Measurements from ENCODE around the gene CXCL3. TPM values are rescaled to one million over a fixed set of nuclear protein-coding genes. Genes with fewer than 3 reads are reported as not detected.

CXCL3 gene
- total RNA-seq, 2 experiments from 2014 or later, result 0.30 to 0.61 TPM

- intact Hi-C loops (cut with DNase I, micrococcal nuclease), result no loop called here
- Mint-ChIP-seq H3K27ac (no peak overlapping the region), H3K36me3 (ENCODE audit: low read depth) (no peaks in the 10 kb centered on the region), H3K4me3 (no peak overlapping the region), H3K9me3 (no peaks in the 10 kb centered on the region), H3K27me3 (peaks cover 3% of the 10 kb centered on the region), H3K4me1 (ENCODE audit: low read depth) (no peaks in the 10 kb centered on the region)
- POLR2A ChIA-PET, result no interaction called here
- Histone ChIP-seq H3K4me1 (ENCODE audit: insufficient read depth, low read length) (no peaks in the 10 kb centered on the region), H3K27me3 (ENCODE audit: control insufficient read depth in 1 of 2, insufficient read depth in 2 of 2, low read length in 2 of 2) (no peaks in the 10 kb centered on the region), H3K27ac (ENCODE audit: low read depth in 1 of 2, low read length in 2 of 2) (no peak overlapping the region), H3K9me3 (ENCODE audit: control insufficient read depth in 1 of 2, insufficient read depth in 1 of 2, low read length in 2 of 2) (no peaks in the 10 kb centered on the region), H3K4me3 (ENCODE audit: low read length) (no peak overlapping the region), H3K36me3 (ENCODE audit: insufficient read depth, low read length) (no peaks in the 10 kb centered on the region)
- TF ChIP-seq CTCF (IDR thresholded peaks at IDR 0.05), result no peak
- DNase-seq (no peak), ATAC-seq (ENCODE audit: poor library complexity) (no peak)
- CTCF ChIA-PET, result no interaction called here
These were observed 33.8 kb downstream of the CXCL3 start for GRCh38 chr4:74004668-74005067.

GRCh38 chr4:74000301-74000700, 38.2 kb downstream of the CXCL3 start:
- H3K27ac Mint-ChIP-seq, result no peak overlapping the region
- Histone ChIP-seq H3K4me3 (ENCODE audit: low read length) (no peak overlapping the region), H3K4me1 (ENCODE audit: insufficient read depth, low read length) (no peaks in the 10 kb centered on the region), H3K27ac (ENCODE audit: low read depth in 1 of 2, low read length in 2 of 2) (no peak overlapping the region), H3K27me3 (ENCODE audit: control insufficient read depth in 1 of 2, insufficient read depth in 2 of 2, low read length in 2 of 2) (no peaks in the 10 kb centered on the region), H3K9me3 (ENCODE audit: control insufficient read depth in 1 of 2, insufficient read depth in 1 of 2, low read length in 2 of 2) (peaks cover 0 to 9% of the 10 kb centered on the region in 2 experiments), H3K36me3 (ENCODE audit: insufficient read depth, low read length) (no peaks in the 10 kb centered on the region)
- H3K36me3 Mint-ChIP-seq (ENCODE audit: low read depth), result no peaks in the 10 kb centered on the region
- intact Hi-C loops (cut with DNase I, micrococcal nuclease), result no loop called here
- no peak for TF ChIP-seq CTCF (IDR thresholded peaks at IDR 0.05)
- peaks cover 20% of the 10 kb centered on the region for H3K27me3 Mint-ChIP-seq
- ATAC-seq (ENCODE audit: poor library complexity), result no peak
- ChIA-PET CTCF (no interaction called here), POLR2A (no interaction called here)
- no peak for DNase-seq
- H3K4me3 Mint-ChIP-seq, result no peak overlapping the region
- H3K4me1 Mint-ChIP-seq (ENCODE audit: low read depth), result no peaks in the 10 kb centered on the region
- H3K9me3 Mint-ChIP-seq, result no peaks in the 10 kb centered on the region

- DNase-seq, result no peak
- Histone ChIP-seq H3K27me3 (ENCODE audit: control insufficient read depth in 1 of 2, insufficient read depth in 2 of 2, low read length in 2 of 2) (no peaks in the 10 kb centered on the region), H3K36me3 (ENCODE audit: insufficient read depth, low read length) (no peaks in the 10 kb centered on the region), H3K4me1 (ENCODE audit: insufficient read depth, low read length) (no peaks in the 10 kb centered on the region), H3K4me3 (ENCODE audit: low read length) (no peak within 1 kb of the TSS), H3K27ac (ENCODE audit: low read depth in 1 of 2, low read length in 2 of 2) (no peak within 1 kb of the TSS), H3K9me3 (ENCODE audit: control insufficient read depth in 1 of 2, insufficient read depth in 1 of 2, low read length in 2 of 2) (peaks cover 0 to 9% of the 10 kb centered on the region in 2 experiments)
- Mint-ChIP-seq H3K4me1 (ENCODE audit: low read depth) (no peaks in the 10 kb centered on the region), H3K9me3 (no peaks in the 10 kb centered on the region), H3K36me3 (ENCODE audit: low read depth) (no peaks in the 10 kb centered on the region), H3K27me3 (peaks cover 27% of the 10 kb centered on the region), H3K4me3 (no peak within 1 kb of the TSS), H3K27ac (no peak within 1 kb of the TSS)
- intact Hi-C loops (cut with DNase I, micrococcal nuclease), result no loop called here
- ATAC-seq (ENCODE audit: poor library complexity), result no peak
- POLR2A ChIA-PET, result no interaction called here
- CTCF ChIA-PET, result no interaction called here
- TF ChIP-seq CTCF (IDR thresholded peaks at IDR 0.05), result no peak
These were observed 40.2 kb downstream of the CXCL3 start, which contains the start of gene CXCL5 for GRCh38 chr4:73998040-73999011. TSS of gene CXCL5 (minus strand) at chr4:73998677. CDS start at chr4:73998581, 96 bp downstream.

All from CD4-positive, alpha-beta T cell (primary cell).